ES-I3 (cell line): ENCODE data around the gene HOATZ.

Experiments used
- H3K36me3 ChIP-seq: 2 replicates; pipeline ENCODE4 v1.6.1; 2013; ENCODE audit warnings: mild to moderate bottlenecking, low read length, control low read depth, moderate library complexity; ENCODE audit not compliant: insufficient read depth
- H3K4me1 ChIP-seq: 2 replicates; pipeline ENCODE4 v1.6.1; 2013; ENCODE audit warnings: mild to moderate bottlenecking, control low read depth, low read length; ENCODE audit not compliant: insufficient read depth
- H3K9ac ChIP-seq: 2 replicates; pipeline ENCODE4 v1.6.1; 2013; ENCODE audit warnings: low read depth, mild to moderate bottlenecking, low read length, moderate library complexity
- H3K9me3 ChIP-seq: 2 replicates; pipeline ENCODE4 v1.6.1; 2013; ENCODE audit warnings: mild to moderate bottlenecking, low read length, moderate library complexity; ENCODE audit not compliant: control insufficient read depth, insufficient read depth

The HOATZ gene

DNA sequence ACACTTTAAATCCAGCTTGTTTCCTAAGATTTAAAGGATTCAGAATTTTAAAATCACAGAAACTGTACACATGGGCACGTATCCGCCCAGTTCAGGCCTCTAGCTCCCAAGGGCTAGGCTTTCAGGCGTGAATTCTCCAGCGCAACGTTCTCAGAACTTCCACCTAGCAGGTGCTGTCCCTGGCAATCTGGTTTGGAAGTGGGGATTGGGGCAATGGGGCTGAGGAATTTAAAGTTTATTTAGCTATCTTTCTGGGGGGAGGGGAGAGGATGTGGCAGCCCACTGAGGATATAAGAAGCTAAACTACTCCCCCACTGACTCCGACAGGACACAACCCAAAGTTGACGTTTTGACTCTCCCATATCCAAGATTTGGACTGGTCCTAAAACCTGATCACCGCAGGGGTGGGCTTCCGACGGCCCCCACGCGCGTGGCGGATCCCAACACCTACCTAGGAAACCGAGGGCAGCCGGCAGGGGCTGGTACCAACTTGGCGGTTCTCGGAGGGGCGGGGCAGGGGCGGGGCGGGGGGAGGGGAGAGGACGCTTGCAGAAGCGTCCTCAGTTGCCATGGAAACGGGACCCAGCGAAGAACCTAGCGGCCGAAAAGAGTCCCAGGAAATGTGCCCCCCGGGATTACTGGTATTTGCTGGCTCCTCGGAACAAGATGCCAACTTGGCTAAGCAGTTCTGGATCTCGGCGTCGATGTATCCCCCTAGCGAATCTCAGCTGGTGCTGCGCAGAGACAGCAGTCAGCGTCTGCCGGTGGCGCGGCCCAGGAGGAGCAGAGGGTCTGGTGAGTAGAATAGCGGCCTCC, at the start of gene HOATZ:
Gene HOATZ (plus strand): TSS at position 563 of the 816 bp plus-strand sequence. CDS start 7 bp downstream, at position 570.
- peaks cover 9% of the 10 kb centered on the region for H3K4me1 ChIP-seq
- no peaks in the 10 kb centered on the region for H3K9me3 ChIP-seq
- peak within 1 kb of the TSS; percentile 38; the same call in 1 of the 2 replicates for H3K9ac ChIP-seq
- no peaks in the 10 kb centered on the region for H3K36me3 ChIP-seq

DNA sequence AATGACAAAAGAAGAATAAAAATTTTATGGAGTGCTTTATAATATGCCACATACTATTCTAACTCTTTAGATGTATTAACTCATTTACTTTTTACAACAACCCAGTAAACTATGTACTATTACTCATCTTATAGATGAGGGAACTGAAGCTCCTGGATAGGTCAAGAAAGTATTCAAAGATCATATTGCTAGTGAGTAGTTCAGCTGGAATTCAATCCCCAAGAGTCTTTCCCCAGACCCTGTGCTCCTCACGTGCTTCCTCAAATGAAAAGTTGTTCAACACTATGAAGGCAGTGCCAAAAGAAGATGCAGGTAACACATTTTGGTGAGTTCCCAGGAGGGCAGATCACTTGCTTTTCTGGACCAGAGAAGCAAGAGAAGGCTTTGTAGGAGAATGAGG, 49.2 kb upstream of the HOATZ start:
- no peaks in the 10 kb centered on the region for H3K9me3 ChIP-seq
- H3K36me3 ChIP-seq = no peaks in the 10 kb centered on the region
- no peaks in the 10 kb centered on the region for H3K4me1 ChIP-seq
- H3K9ac ChIP-seq = no peak overlapping the region

DNA sequence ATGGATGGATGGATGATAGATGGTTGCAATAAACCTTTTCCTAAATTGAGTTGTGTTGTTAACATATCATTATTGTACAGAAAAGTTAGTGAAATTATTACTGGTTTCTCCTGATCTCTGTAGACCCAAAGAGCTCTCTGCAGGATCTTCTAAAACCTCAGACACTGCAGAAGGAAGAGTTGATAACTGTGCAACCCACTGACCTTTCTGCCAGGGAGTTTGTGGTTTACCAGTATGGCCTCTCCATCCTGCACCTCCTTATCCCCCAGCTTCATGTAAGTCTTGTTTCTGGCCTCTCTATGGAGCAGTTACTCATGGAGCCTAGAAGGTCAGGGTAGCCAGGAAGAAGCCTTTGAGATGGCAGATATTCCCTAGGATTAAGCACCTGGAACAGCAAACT, 48.0 kb upstream of the HOATZ start:
- Histone ChIP-seq H3K9me3 (no peaks in the 10 kb centered on the region), H3K36me3 (no peaks in the 10 kb centered on the region), H3K9ac (no peak overlapping the region), H3K4me1 (no peaks in the 10 kb centered on the region)

DNA sequence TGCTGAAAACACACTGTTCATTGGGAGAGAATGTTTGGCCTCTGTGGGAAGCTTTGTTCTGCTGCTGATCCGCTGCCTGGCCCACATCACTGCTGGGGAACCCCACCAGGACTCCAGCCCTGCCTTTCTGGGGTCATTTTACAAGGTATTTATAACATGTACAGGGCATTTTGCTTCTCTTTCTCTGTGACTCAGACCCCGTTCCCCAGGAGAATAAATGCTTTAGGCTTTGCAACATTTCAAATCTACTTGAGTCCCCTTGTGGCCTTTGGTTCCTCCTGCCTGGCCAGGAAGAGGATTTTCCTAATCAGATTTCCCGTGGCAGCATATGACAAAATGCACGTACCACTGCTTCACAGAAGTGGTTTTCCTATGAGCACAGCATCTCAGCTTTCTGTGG, 45.4 kb upstream of the HOATZ start:
- Histone ChIP-seq H3K36me3 (no peaks in the 10 kb centered on the region), H3K9me3 (no peaks in the 10 kb centered on the region), H3K9ac (no peak overlapping the region), H3K4me1 (no peaks in the 10 kb centered on the region)

DNA sequence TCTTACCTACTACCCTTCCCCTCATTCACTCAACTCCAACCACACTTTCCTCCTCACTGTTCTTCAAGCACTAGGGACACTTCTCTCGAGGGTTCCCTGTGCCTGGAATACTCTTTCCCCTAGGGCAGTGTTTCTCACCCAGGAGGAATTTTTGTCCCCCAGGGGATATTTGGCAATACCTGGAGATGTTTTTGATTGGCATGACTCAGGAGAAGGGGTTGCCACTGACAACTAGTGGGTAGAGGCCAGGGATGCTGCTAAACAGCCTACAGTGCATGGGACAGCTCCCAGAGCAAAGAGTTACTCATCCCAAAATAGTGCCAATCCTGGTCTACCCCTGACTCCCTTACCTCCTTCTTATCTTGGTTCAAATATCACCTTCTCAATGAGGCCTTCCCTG, 42.4 kb upstream of the HOATZ start:
- H3K9ac ChIP-seq = no peak overlapping the region
- peaks cover 3% of the 10 kb centered on the region; the same call in 1 of the 2 replicates for H3K9me3 ChIP-seq
- H3K4me1 ChIP-seq = no peaks in the 10 kb centered on the region
- H3K36me3 ChIP-seq = no peaks in the 10 kb centered on the region

DNA sequence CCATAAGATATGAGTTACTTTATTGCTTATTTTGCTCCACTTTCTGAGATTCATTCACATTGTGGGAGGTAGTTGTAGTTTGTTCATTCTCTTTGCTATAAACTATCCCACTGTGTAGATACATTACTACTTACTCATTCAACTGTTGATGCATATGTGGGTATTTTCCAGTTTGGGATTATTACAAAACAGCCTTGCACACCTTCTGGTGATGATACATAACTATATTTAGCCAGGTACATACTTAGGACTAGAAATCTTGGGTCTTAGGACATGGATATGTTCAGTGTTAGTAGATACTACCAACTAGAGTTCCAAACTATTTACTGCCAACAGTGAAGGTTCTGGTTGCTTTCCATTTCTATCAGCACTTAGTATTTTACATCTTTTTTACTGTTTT, 40.1 kb upstream of the HOATZ start:
- Histone ChIP-seq H3K4me1 (no peaks in the 10 kb centered on the region), H3K9me3 (peaks cover 3% of the 10 kb centered on the region; the same call in 1 of the 2 replicates), H3K9ac (no peak overlapping the region), H3K36me3 (no peaks in the 10 kb centered on the region)

DNA sequence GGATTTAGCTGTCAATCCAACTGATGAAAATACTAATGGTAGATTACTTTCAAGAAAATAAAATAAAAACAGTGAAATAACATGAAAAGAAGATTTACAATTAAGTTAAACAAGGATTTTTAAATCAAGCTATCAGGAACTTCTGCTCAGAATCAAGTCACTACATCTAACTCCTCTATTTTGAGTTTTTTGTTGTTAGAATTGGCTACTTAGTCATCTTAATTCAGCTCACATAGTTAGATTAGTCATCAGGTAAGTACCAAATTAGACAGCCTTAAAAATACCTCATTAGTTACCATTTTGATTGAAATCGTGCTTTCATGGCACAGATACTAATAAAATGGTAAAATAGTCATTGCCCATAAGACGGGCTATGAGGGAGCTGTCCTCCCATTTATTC, 38.2 kb upstream of the HOATZ start:
- no peaks in the 10 kb centered on the region for H3K4me1 ChIP-seq
- H3K9ac ChIP-seq = no peak overlapping the region
- peaks cover 3% of the 10 kb centered on the region; the same call in 1 of the 2 replicates for H3K9me3 ChIP-seq
- H3K36me3 ChIP-seq = no peaks in the 10 kb centered on the region

DNA sequence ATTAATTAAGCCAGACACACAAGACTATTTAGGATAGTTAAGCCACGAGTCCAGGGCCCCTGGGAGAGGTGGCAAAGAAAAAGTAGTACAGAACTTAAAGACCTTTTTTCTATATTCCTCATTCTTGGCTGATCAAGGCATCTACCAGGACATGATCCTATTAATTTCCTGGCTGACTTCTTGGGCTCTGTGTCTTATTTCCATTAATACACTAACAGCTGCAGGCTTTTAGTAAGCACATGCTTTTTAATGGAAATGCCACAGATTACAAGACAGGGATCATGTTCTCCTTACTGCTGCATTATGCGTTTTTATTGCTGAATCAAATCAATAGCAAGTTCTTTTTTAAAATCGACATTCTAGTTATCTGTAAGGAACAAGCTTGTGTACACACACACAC, 37.6 kb upstream of the HOATZ start:
- Histone ChIP-seq H3K4me1 (no peaks in the 10 kb centered on the region), H3K36me3 (no peaks in the 10 kb centered on the region), H3K9me3 (peaks cover 3% of the 10 kb centered on the region; the same call in 1 of the 2 replicates), H3K9ac (no peak overlapping the region)

DNA sequence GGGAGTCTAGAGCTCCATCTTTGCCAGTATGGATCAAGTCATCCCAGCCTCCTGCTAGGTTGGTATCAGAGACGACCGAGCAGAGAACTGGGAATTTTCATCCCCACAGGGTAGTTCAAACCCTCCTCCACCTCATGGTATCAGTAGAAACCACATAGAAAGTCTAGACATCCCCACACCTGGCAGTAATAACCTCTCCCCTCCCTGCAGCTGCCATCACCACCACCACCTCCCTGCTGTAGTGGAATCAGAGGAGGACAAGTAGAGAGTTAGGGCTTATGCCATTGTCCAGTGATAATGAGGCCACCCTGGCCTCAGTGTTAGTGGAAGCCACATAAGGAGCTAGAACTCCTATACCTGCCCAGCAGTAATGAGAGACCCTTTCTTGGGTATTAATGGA, 36.7 kb upstream of the HOATZ start:
- no peaks in the 10 kb centered on the region for H3K36me3 ChIP-seq
- H3K9me3 ChIP-seq = peaks cover 3% of the 10 kb centered on the region; the same call in 1 of the 2 replicates
- no peak overlapping the region for H3K9ac ChIP-seq
- no peaks in the 10 kb centered on the region for H3K4me1 ChIP-seq

DNA sequence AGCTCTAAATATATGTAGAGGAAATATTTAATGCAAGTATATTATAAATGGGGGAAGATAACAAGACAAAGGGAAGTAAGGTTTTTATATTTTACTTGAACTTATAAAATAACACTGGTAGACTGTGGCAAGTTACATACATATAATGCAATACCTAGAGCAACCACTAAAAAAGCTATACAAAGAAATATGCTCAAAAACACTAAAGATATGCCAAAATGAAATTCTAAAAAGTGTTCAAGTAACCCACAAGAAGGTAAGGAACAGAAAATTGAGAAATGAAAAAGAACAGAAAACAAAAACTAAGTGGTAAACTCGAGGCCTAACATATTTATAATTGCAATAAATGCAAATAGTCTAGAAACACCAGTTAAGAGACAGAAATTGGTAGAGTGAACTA, 34.9 kb upstream of the HOATZ start:
- no peaks in the 10 kb centered on the region for H3K4me1 ChIP-seq
- no peaks in the 10 kb centered on the region for H3K36me3 ChIP-seq
- peaks cover 1% of the 10 kb centered on the region; the same call in 1 of the 2 replicates for H3K9me3 ChIP-seq
- H3K9ac ChIP-seq = no peak overlapping the region

DNA sequence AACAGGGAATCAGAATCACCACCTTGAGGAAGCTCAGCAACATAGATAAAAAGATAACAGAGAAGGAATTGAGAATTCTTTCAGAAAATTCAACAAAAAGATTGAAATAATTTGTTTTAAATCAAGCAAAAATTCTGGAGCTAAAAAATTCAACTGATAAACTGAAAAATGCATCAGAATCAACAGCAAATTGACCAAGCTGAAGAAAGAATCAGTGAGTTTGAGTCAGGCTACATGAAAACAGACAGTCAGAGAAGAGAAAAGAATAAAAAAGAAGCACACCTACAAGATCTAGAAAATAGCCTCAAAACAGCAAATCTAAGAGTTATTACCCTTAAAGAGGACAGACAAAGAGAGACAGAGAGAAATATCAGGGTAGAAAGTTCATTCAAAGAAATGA, 31.1 kb upstream of the HOATZ start:
- H3K4me1 ChIP-seq = no peaks in the 10 kb centered on the region
- no peak overlapping the region for H3K9ac ChIP-seq
- H3K9me3 ChIP-seq = no peaks in the 10 kb centered on the region
- no peaks in the 10 kb centered on the region for H3K36me3 ChIP-seq

DNA sequence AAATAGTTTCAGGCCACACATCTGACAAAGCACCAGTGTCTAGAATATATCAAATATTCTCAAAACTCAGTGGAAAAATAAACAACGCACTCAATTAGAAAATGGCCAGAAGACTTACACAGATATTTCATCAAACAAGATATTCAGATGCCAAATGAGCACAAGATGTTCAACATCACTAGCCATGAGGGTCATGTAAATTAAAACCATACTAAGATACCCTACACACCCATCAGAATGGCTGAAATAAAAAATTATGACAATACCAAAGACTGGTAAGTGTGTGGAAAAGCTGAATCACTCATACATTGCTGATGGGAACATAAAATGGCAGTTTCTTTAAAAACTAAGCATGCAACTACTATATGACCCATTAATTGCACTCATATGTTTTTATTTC, 24.1 kb upstream of the HOATZ start:
- H3K9me3 ChIP-seq = no peaks in the 10 kb centered on the region; the same call in 1 of the 2 replicates
- H3K4me1 ChIP-seq = no peaks in the 10 kb centered on the region
- H3K36me3 ChIP-seq = no peaks in the 10 kb centered on the region
- no peak overlapping the region for H3K9ac ChIP-seq

DNA sequence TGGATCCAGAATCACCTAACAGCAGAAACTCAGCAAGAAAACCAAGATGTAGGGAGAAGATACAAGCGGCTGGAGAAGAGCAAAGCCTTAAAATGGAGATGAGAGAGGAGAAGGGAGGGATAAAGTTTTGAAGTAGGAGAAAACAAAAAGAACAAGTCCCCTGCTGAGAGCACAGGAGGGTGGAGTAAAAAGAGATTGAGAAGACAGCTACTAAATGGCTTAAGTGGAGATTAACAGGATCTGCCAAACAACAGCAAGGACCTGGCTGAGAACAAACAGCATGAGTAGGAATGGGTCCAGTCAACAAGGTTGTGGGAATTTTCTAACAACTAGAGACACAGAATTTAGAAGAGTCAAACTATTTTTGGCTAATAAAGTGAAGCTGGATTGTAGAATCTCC, 20.5 kb upstream of the HOATZ start:
- Histone ChIP-seq H3K4me1 (no peaks in the 10 kb centered on the region), H3K9ac (no peak overlapping the region), H3K9me3 (no peaks in the 10 kb centered on the region; the same call in 1 of the 2 replicates), H3K36me3 (no peaks in the 10 kb centered on the region)

DNA sequence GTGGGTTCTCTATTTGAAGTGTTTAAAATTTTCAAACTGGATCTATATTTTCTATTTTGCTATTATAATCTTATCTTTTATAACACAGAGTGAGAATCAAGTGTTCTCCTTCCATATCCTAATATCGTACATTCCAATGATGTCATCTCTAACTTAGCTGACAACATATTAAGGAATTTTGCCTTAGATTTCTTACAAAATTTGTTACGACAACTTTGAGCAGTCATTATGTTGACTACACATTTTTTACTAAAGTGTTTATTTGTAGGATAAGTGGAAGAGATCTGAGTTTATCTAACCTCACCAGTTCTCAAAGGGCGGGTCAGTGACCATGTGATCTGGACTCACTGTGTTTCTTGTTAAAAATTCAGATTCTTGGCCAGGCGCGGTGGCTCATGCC, 15.1 kb upstream of the HOATZ start:
- Histone ChIP-seq H3K36me3 (no peaks in the 10 kb centered on the region), H3K9ac (no peak overlapping the region), H3K9me3 (no peaks in the 10 kb centered on the region), H3K4me1 (no peaks in the 10 kb centered on the region)

DNA sequence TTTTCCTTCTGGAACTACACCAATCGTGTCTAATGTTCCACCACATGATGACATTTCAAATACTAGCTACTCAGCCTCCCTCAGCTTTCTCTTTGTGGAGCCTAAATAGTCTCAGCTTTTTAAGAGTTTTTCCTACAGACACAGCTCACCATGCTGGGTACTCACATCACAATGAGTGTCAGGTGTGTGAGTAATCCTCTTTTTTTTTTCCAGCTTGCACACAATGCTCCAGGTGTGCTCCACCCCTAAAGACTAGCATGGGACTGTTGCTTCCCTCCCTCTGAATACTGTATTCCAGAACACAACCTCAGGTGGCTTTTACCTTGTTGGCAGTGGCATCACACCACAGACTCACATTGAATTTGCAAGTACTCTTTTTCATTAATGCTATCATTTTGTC, 14.1 kb upstream of the HOATZ start:
- no peak overlapping the region for H3K9ac ChIP-seq
- no peaks in the 10 kb centered on the region for H3K9me3 ChIP-seq
- H3K36me3 ChIP-seq = no peaks in the 10 kb centered on the region
- no peaks in the 10 kb centered on the region for H3K4me1 ChIP-seq
